PC-3 (cell line): ENCODE data around the gene EMC8. TPM values are rescaled to one million over a fixed set of nuclear protein-coding genes. Genes with fewer than 3 reads are reported as not detected.

ENCODE experiments used
- microRNA-seq: library from miRNA; unstranded; fragments of <30 nt; microRNA quantifications from one replicate; pipeline ENCODE4 v1.1.0, GENCODE V29; 2020; ENCODE audit not compliant: unreplicated experiment
- total RNA-seq: library from RNA; depleted of rRNA; stranded (reverse); fragments of >200 nt; gene quantifications from 2 replicates; pipeline ENCODE4 v1.2.3, GENCODE V29; 2014; rRNA removed

Gene EMC8
- total RNA-seq, 1 experiment from 2014 or later = 46.1 TPM

Small RNA genes lying within 50 kb of the gene (microRNA-seq; reads per million reads assigned to microRNA genes)
- gene MIR1910 = 6.5 reads per million, percentile 29 among the genes with 10 or more reads in this experiment

Other genes with a start within 250 kb of the EMC8 start
- gene GSE1, start 186.2 kb downstream of the EMC8 start, total RNA-seq = 38.4 and 60.8 TPM in 2 replicates
- gene GINS2, start 110.6 kb downstream of the EMC8 start, total RNA-seq = 24.8 and 28.7 TPM in 2 replicates
- 64.6 and 71.0 TPM in 2 replicates for gene C16orf74, start 48.4 kb downstream of the EMC8 start, total RNA-seq
- gene COX4I1, start 151 bp upstream of the EMC8 start, total RNA-seq = 539 and 598 TPM in 2 replicates
- gene IRF8, start 99.6 kb upstream of the EMC8 start, total RNA-seq = not detected in 2 replicates